ENCODE results near the gene POLR2I.
"Not testable (repeated sequence)": the region's sequence is repeated elsewhere in the genome, so short reads cannot be mapped to it uniquely, and the experiment has no call there.

Gene POLR2I

GRCh38 chr19:36101550-36102327 is 12.9 kb downstream of the POLR2I start:
- DNase-seq (ENCODE audit: low read depth in 3 of 3): no peak

DNA sequence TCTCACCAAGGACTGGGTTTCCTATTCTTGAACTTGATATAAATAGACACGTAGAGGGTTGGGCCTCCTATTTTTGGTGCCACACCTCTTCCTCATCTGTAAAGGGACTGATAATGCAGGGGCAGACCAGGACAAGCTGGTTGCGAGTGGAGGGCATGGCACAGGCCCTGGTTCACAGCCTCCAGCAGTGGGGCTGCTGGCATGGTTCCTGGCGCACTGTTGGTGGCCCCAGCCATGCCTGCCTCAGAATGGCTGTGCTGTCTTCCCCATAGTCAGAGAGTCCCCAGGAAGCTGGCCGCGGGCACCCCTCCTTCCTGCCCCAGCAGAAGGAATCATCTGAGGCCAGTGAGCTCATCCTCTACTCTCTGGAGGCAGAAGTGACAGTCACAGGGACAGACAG is 14.2 kb downstream of the POLR2I start:
- no peak for DNase-seq (ENCODE audit: low read depth in 3 of 3)

- DNase-seq (ENCODE audit: low read depth in 3 of 3): no peak
Measured at GRCh38 chr19:36099166-36099785, 15.4 kb downstream of the POLR2I start.

DNA sequence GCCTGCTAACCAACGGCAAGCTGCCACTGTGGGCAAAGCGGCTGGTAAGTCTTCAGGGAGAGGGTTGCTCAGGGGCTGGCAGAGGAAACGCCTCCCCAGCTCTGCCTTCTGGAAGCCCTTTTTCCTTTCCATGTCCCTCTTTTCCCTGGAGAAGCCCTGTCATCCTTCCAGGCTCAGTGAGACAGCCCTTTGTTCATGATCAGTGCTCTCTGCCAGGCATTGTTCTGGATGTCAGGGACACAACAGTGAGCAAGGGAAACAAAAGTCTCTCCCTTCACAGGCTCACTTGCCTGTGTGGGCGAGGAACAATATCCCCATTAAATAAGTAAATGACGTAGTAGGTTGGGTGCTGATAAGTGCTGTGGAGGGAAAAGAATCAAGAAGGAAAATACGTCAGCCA is 17.6 kb downstream of the POLR2I start:
- DNase-seq (ENCODE audit: low read depth in 3 of 3): no peak

GRCh38 chr19:36093687-36094086 is 21.0 kb downstream of the POLR2I start:
- no peak for DNase-seq (ENCODE audit: low read depth in 3 of 3)

DNA sequence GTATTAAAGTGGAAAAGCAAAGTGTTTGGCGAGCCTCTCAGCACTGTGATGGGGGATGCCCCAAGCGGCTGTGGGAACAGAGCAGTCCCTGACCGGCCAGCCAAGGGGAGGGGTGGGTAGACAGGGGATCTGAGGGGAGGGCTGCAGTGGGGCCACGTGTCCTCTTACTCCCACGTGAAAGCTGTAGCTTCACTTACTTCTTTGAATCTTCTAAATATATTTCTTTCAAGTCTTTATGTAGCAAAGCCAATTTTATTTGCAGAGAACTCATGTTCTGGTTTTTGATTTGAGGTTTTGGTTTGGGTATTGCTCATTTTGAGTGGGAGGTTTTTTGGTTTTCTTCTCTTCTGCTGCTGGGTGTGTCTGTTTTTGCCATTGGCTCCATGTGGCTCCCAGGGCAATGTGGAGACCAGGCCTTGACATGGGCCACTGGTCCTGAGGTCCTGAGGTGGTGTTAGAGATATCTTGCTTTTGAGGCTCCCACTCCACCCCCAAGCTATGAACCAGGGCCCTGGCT is 21.5 kb downstream of the POLR2I start:
- peak in 1 of 3 donors; percentile 12 for DNase-seq (ENCODE audit: low read depth in 3 of 3)

DNA sequence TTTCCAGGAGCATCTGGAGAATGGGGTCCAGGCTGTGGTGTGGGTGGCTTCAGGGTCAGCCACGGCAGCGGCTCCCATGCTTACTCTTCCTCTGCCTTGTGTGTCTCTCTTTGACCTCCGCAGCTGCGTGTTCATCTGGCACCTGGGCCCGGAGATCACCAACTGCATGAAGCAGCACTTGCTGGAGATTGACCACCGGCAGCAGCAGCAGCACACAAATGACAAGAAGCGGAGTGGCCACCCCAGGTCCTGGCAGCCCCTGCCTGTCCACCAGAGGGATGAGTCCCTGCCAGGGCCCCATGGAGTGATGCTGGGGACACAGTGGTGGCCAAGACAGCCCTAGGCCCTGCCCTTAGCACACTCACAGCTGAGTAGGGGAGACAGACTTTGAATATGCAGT is 22.1 kb downstream of the POLR2I start:
- no peak for DNase-seq (ENCODE audit: low read depth in 3 of 3)

- no peak for DNase-seq (ENCODE audit: low read depth in 3 of 3)
Measured at GRCh38 chr19:36090910-36091695, 23.6 kb downstream of the POLR2I start.

DNA sequence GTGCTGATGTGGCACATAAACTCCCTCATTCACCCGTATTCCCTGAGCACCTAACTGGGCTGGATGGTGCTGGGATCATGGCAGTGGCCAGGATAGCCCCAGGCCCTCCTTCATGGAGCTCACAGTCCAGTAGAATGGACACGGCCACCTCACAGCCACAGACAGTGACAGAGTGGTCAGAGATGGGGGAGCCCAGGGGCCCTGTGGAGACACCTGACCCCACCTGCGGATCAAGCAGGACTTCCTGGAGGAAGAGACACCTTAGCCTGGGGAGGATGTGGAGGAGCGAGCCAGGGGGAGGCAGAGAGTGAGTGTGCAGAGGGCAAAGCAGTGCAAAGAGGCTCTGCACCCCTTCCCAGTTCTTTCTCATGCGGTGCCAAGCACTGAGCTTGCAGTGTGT is 24.8 kb downstream of the POLR2I start:
- no peak for DNase-seq (ENCODE audit: low read depth in 3 of 3)

- no peak for DNase-seq (ENCODE audit: low read depth in 3 of 3)
Measured at GRCh38 chr19:36086326-36086725, 28.3 kb downstream of the POLR2I start.

- no peak for DNase-seq (ENCODE audit: low read depth in 3 of 3)
Measured at GRCh38 chr19:36084231-36085009, 30.3 kb downstream of the POLR2I start.

DNA sequence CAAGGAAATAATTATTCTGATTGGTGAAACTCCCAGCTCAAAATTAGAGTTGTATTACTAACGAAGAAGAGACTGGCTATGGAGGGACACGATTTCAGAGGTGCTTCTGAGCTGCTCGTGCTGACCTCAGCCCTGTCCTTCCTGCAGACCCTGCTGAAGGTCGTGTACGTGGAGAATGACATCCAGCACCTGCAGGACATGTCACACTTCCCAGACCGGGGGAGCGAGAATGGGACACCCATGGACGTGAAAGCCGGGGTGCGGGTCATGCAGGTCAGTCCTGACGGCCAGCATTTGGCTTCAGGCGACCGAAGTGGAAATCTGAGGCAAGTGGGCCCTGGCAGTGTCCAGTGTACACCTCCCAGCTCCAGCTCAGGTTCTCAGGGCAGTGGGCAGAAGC is 31.8 kb downstream of the POLR2I start:
- no peak for DNase-seq (ENCODE audit: low read depth in 3 of 3)

GRCh38 chr19:36081894-36082293 is 32.8 kb downstream of the POLR2I start:
- no peak for DNase-seq (ENCODE audit: low read depth in 3 of 3)

DNA sequence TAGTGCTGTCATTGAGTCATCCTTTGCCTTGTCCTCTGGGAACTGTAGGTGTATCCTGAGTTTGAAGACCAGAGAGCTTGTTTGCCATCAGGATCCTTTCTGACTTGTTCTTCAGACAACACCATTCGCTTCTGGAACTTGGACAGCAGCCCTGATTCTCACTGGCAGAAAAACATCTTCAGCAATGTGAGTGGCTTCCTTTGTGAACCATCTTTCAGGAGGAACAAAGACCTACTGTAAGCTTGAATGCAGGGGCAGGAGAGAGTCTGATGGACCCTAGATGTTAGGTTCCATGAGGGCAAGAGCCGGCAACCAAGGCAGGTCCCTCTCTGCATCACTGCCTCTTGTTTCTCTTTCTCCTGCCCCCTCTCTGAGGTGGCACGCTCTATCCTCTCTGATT is 33.3 kb downstream of the POLR2I start:
- no peak for DNase-seq (ENCODE audit: low read depth in 3 of 3)

DNA sequence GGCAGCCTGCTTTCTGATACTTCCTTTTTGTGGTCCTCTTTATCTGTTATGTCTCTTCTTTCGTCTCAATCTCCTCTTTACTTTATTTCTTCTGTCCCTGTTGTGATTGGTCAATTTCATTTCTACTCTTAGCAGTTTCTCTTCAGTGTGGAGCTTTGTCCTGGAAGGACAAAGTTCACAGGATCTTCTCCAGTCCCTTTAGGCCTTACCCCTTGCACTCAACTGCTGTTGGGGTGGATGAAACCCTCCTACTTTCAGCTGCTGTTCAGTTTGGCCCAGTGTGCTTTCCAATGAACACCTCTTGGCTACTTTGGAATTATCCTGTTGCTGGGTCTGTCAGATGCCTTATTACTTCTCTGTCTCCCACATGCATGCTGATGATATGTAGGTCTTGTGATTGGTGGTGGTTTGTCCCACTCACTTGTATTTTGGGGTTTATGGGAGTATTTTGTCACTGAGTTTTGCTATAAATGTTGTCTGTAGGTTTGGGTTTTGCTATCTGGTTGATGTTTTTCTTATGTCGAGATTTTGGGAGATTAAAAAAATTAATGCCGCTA is 35.2 kb downstream of the POLR2I start:
- no peak for DNase-seq (ENCODE audit: low read depth in 3 of 3)

GRCh38 chr19:36073121-36073876 is 41.4 kb downstream of the POLR2I start:
- no peak for DNase-seq (ENCODE audit: low read depth in 3 of 3)

GRCh38 chr19:36072081-36072480 is 42.6 kb downstream of the POLR2I start:
- DNase-seq (ENCODE audit: low read depth in 3 of 3): no peak

- DNase-seq (ENCODE audit: low read depth in 3 of 3): not testable (repeated sequence)
Measured at GRCh38 chr19:36068810-36069499, 45.7 kb downstream of the POLR2I start.

DNA sequence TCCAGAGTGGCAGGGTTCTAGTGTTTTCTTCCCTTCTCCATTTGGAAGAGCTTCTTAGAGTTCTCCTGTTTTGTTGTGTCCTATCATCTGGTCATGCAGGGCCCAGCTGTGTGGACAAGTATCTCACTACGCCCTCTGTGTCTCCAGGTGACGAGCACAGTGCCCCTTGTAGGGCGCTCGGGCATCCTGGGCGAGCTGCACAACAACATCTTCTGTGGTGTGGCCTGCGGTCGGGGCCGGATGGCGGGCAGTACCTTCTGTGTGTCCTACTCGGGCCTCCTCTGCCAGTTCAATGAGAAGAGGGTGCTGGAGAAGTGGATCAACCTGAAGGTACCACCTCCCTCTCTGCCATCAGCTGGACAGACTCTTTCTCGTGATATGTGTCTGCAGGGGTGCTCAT is 47.0 kb downstream of the POLR2I start:
- no peak for DNase-seq (ENCODE audit: low read depth in 3 of 3)

DNA sequence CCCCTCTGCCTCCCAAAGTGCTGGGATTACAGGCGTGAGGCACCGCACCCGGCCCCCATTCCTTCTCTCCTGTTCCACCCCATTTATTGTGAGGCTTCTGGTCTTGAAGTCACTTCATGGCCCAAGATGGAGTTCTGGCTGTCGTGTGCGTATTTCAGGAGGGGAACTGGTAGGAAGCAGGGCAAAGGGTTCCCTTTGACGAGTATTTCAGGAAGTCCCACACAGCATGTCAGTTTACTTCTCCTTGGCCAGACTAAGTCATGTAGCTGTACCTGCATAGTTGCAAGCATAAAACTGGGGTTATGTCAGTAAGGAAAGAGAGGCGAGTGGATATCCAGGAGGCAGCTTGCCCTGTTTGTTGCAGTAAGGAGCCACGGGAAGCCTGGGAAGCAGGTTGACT is 49.8 kb downstream of the POLR2I start:
- DNase-seq (ENCODE audit: low read depth in 3 of 3): no peak
